Ishikawa (cell line): ENCODE results near the gene DNAH6.

Experiments
- CEBPB ChIP-seq: IDR thresholded peaks from 2 replicates; pipeline ENCODE4 v1.6.1; 2012
- CREB1 ChIP-seq: IDR thresholded peaks from 2 replicates; pipeline ENCODE4 v1.6.1; 2012; ENCODE audit warnings: low read depth
- EP300 ChIP-seq: IDR thresholded peaks from 2 replicates; pipeline ENCODE4 v1.6.1; 2012; ENCODE audit warnings: borderline replicate concordance
- FOXM1 ChIP-seq: IDR thresholded peaks from 2 replicates; pipeline ENCODE4 v1.6.1; 2012; ENCODE audit warnings: low read depth, borderline replicate concordance
- NFIC ChIP-seq: IDR thresholded peaks from 2 replicates; pipeline ENCODE4 v1.6.1; 2012
- RAD21 ChIP-seq: IDR thresholded peaks from 2 replicates; pipeline ENCODE4 v1.6.1; 2012; ENCODE audit warnings: low read depth
- TAF1 ChIP-seq: IDR thresholded peaks from 2 replicates; pipeline ENCODE4 v1.6.1; 2012; ENCODE audit warnings: low read depth, mild to moderate bottlenecking
- TEAD4 ChIP-seq: IDR thresholded peaks from 2 replicates; pipeline ENCODE4 v1.6.1; 2012
- YY1 ChIP-seq: IDR thresholded peaks from 2 replicates; pipeline ENCODE4 v1.6.1; 2012; ENCODE audit warnings: low read depth
- TF ChIP-seq, protein P1 (sequence below): IDR thresholded peaks from 2 replicates; pipeline ENCODE4 v1.6.1; 2012
- TF ChIP-seq, protein P2 (sequence below): IDR thresholded peaks from 2 replicates; pipeline ENCODE4 v1.6.1; 2012; ENCODE audit warnings: low read depth, mild to moderate bottlenecking
- TF ChIP-seq, protein P3 (sequence below): IDR thresholded peaks from 2 replicates; pipeline ENCODE4 v1.6.1; 2012

- no peak for TF ChIP-seq CREB1
- TF ChIP-seq, protein P1, sequence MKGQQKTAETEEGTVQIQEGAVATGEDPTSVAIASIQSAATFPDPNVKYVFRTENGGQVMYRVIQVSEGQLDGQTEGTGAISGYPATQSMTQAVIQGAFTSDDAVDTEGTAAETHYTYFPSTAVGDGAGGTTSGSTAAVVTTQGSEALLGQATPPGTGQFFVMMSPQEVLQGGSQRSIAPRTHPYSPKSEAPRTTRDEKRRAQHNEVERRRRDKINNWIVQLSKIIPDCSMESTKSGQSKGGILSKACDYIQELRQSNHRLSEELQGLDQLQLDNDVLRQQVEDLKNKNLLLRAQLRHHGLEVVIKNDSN = no peak
- no peak for TF ChIP-seq TEAD4
- TF ChIP-seq, protein P2, sequence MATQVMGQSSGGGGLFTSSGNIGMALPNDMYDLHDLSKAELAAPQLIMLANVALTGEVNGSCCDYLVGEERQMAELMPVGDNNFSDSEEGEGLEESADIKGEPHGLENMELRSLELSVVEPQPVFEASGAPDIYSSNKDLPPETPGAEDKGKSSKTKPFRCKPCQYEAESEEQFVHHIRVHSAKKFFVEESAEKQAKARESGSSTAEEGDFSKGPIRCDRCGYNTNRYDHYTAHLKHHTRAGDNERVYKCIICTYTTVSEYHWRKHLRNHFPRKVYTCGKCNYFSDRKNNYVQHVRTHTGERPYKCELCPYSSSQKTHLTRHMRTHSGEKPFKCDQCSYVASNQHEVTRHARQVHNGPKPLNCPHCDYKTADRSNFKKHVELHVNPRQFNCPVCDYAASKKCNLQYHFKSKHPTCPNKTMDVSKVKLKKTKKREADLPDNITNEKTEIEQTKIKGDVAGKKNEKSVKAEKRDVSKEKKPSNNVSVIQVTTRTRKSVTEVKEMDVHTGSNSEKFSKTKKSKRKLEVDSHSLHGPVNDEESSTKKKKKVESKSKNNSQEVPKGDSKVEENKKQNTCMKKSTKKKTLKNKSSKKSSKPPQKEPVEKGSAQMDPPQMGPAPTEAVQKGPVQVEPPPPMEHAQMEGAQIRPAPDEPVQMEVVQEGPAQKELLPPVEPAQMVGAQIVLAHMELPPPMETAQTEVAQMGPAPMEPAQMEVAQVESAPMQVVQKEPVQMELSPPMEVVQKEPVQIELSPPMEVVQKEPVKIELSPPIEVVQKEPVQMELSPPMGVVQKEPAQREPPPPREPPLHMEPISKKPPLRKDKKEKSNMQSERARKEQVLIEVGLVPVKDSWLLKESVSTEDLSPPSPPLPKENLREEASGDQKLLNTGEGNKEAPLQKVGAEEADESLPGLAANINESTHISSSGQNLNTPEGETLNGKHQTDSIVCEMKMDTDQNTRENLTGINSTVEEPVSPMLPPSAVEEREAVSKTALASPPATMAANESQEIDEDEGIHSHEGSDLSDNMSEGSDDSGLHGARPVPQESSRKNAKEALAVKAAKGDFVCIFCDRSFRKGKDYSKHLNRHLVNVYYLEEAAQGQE = no peak
- TF ChIP-seq YY1 = no peak
- no peak for TF ChIP-seq EP300
- no peak for TF ChIP-seq FOXM1
- no peak for TF ChIP-seq NFIC
- TF ChIP-seq, protein P3, sequence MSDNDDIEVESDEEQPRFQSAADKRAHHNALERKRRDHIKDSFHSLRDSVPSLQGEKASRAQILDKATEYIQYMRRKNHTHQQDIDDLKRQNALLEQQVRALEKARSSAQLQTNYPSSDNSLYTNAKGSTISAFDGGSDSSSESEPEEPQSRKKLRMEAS = no peak
- no peak for TF ChIP-seq TAF1
- no peak for TF ChIP-seq RAD21
- TF ChIP-seq CEBPB = no peak
Measured at GRCh38 chr2:84491256-84491655, 25.0 kb upstream of the DNAH6 start.
